Stimulated activated CD4-positive, alpha-beta T cell treated with anti-CD3 and anti-CD28 coated beads, Interleukin-15, amount 100 ng/mL, for 1 hour (primary cell): ENCODE results near the gene ERCC5.

Experiments
- DNase-seq, 2 donors: peaks; one replicate each; pipeline ENCODE4 v3.0.0-alpha.2; 2020; ENCODE audit warnings: low read depth in 1 of 2, low spot score in 1 of 2

The ERCC5 gene

GRCh38 chr13:102839462-102839861, 6.4 kb upstream of the ERCC5 start:
- no peak for DNase-seq

DNA sequence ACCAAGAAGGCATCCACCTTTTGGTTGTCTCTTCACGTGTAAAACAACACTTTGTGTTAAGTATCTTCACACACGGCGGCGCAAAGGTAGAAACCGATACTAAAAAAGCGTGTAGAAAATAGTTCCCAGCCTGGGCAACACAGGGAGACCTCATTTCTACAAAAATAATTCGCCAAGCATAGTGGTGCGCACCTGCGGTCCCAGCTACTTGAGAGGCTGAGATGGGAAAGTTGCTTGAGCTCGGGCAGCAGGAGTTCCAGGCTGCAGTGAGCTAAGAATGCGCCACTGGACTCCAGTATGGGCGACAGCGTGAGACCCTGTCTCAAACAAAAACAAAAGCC, 573 bp upstream of the ERCC5 start:
- no peak for DNase-seq

DNA sequence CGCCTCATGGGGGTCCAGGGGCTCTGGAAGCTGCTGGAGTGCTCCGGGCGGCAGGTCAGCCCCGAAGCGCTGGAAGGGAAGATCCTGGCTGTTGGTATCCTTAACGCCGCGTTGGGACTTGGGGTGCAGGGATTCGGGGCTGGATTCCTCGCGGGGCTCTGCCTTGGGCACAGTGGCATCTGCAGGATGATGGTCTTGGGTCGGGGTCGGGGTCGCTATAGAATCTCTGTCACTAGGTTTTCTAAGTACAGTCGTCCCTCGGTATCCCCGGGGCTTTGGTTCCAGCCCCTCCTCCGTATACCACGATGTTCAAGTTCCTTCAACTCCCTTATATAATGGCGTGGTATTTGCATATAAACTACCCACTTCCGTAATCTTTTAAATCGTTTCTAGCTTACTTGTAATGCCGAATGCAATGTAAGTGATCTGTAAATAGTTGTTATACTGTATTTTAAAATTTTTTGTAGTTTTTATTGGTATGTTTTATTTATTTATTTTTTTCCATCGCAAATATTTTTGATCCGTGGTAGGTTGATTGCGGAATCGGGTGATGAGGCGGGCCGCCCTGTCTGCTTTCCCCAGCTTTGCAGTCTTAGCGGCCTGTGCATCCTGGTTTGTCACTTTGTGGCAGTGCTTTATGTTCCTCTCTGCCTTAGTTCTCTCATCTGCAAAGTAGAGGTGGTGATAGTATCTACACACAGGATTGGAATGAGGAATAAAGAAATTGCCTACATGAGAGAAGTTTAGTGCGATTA, 606 bp downstream of the ERCC5 start:
- DNase-seq, result peak in 1 of 2 donors; percentile 17

DNA sequence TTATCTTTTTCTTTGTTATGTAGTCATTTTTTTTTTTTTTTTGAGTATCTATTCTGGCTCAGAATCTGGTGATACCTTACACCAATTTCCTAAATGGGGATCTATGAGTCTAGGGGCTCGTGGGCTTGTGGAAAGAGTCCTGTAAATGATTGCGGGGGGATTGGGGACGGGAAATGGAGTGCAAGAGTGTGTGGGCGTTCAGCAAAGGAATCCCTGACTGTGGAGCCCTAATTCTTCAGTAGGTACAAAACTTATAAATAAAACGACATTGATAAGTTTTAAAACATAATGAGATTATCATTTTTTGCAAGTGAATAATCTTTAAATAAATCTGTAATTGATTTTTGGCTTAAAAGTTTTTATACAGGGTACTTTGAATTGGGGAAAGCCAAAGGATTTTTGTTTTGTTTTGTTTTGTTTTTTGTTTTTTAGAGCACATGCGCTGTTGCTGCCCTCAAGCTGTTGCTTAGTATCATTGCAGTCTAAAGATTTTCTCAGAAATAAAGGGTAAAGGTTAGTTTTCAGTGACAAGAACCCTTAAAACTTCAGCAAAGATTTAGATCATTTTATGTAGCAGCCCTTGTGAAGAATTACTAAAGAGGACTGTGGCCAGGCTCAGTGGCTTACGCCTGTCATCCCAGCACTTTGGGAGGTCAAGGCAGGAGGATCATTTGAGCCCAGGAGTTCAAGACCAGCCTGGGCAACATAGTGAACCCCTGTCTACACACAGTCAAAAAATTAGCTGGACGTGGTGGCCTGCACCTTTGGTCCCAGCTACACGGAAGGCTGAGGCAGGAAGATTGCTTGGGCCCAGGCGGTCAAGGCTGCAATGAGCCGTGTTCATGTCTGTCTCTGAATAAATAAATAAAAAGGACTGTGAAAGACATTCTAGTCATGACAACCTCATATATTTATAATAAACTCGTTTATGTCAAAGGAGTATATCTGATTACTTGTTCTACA, 1.7 kb downstream of the ERCC5 start:
- DNase-seq, result no peak

- no peak for DNase-seq
Observed at GRCh38 chr13:102848956-102849355, 3.1 kb downstream of the ERCC5 start.

DNA sequence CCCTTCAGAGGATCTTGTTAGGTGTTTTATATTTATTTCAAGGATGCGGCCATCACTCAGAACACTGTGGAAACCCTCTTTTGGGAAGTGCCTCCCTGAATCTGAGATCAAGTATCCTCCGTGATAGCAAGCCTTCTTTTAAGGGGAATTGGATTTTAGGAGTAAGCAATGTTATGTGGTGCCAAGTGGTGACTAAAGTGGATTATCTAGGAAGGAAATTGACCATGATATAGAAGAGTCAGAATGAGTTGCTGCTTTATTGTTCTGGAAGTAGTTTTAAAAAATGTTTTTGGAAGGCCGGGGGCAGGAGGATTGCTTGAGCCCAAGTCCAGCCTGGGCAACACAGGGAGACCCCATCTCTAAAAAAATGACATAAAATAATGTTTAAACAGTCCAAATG, 6.7 kb downstream of the ERCC5 start:
- no peak for DNase-seq

DNA sequence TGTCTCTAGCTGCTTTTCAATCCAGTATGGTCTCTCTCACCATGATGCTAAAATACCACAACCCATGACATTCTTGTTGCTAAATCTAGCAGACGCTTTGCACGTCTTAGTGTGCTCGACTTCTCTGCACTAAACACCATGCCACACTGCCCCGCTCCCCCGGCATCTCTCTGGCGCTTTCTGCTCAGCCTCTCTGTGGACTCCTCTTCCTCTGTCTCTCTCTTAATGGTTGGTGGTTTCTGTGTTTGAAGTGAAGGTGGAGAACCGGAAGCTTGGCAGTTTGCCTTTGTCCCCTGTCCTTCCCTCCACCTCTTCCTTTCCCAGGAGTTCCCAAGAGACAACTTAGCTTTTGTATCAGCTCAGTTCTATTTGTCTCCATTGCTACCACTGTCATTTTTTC, 8.8 kb downstream of the ERCC5 start:
- no peak for DNase-seq

GRCh38 chr13:102856557-102856956, 10.7 kb downstream of the ERCC5 start:
- no peak for DNase-seq

GRCh38 chr13:102862624-102863210, 16.9 kb downstream of the ERCC5 start:
- no peak for DNase-seq

GRCh38 chr13:102863590-102863989, 17.8 kb downstream of the ERCC5 start:
- no peak for DNase-seq

GRCh38 chr13:102868366-102868936, 22.6 kb downstream of the ERCC5 start:
- DNase-seq, result no peak

- no peak for DNase-seq
Observed at GRCh38 chr13:102869948-102870676, 24.3 kb downstream of the ERCC5 start.

DNA sequence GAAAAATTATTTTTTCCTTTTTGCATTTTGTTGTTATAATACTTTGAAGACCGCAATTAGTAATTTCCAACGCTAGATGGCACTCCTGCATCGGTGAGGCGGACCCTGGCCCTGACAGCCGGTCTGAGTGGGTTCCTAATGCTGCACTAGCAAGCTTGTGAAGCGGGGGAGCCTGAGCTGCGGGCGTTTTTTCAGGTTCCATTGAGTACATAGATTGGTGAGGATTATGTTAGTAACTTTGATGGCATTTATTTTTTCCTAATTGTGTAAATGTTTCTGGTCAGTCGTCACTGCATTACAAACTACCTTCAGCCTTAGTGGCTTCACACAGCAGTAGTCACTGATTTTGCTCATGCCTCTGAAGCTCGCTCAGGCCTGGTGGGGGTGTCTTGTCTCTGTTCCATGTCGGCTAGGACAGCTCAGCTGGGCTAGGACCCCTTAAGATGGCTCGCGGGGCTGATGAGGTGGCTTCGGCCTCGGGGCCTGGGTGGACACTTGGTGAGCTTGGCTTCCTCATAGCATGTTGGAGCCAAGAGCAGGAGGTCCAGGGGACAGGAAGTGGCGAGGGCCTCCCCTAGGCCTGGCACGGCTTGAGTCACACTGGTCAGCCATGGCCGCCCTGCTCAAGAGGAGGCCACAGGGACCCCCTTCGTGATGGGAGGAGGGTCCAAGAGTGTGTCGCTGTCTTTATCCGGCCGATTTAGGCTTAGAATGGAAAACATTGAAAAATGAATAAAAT, 25.0 kb downstream of the ERCC5 start:
- peak in 1 of 2 donors; percentile 19 for DNase-seq

- DNase-seq, result no peak
Observed at GRCh38 chr13:102872131-102872530, 26.3 kb downstream of the ERCC5 start.

- DNase-seq, result no peak
Observed at GRCh38 chr13:102872531-102872930, 26.7 kb downstream of the ERCC5 start.

DNA sequence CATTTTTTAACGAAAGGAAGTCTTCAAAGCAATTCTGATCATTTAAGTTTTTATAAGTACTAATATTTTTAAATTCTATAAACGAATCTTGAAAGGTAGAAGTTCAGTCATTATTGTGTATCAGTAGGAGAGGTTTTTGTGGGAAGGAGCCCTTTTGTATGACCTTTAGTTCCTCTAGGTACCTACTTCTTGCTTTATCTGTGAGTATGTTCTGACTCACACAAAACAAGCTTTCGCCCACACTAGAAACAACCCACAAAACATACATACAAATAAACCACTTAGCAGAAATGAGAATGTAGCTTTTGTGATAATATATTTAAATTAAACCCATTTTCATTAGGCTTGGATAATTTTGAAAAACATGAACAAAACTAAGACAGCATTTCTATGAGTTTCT, 27.8 kb downstream of the ERCC5 start:
- DNase-seq, result no peak

GRCh38 chr13:102875256-102875655, 29.4 kb downstream of the ERCC5 start:
- DNase-seq, result no peak

DNA sequence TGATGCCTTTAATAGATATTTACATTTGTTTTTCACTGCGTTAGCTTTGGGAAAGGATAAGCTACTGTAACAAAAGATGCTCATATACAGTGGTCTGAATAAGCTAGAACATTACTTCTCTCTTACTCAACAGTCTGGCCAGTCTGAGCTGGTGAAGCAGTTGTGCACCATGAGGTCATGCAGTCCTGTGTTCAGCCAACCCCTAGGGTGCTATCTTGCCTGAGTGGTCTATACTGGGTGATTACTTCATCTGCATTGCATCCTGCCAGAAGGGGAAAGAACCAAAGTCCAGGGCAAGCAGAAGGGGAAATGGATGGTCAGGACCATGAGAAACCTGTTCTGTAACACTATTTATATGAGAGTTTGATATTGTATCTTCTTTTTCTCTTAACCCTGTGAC, 31.5 kb downstream of the ERCC5 start:
- no peak for DNase-seq

- DNase-seq, result no peak
Observed at GRCh38 chr13:102878481-102878880, 32.6 kb downstream of the ERCC5 start.

- DNase-seq, result no peak
Observed at GRCh38 chr13:102879793-102880499, 34.1 kb downstream of the ERCC5 start.
